CD14-positive monocyte (primary cell): ENCODE results near the gene CD44. TPM values are rescaled to one million over a fixed set of nuclear protein-coding genes. Genes with fewer than 3 reads are reported as not detected.

ENCODE experiments used
- DNase-seq, 3 donors: peaks; one replicate each; pipeline ENCODE4 v3.0.0-alpha.2; 2011 to 2022
- H2AFZ ChIP-seq: 2 replicates; pipeline ENCODE4 v1.6.0; 2012; ENCODE audit warnings: mild to moderate bottlenecking, low read depth, low read length, inconsistent platforms; ENCODE audit not compliant: insufficient read depth, poor library complexity, severe bottlenecking
- H3K27ac ChIP-seq, 2 donors: 1 replicate in 1 of 2; 2 replicates in 1 of 2; pipeline ENCODE4 v1.5.1; 2012 to 2013; ENCODE audit warnings: low read length in 2 of 2, control low read depth in 1 of 2, inconsistent platforms in 1 of 2, low read depth in 1 of 2, mild to moderate bottlenecking in 1 of 2
- H3K27me3 ChIP-seq, 2 donors: one replicate each; pipeline versions ENCODE4 v1.6.0 to v1.6.1; 2011 to 2013; ENCODE audit warnings: low read length in 2 of 2; ENCODE audit not compliant: control insufficient read depth in 2 of 2, insufficient read depth in 2 of 2
- H3K36me3 ChIP-seq, 2 donors: replicated peaks in 1 of 2; 1 replicate in 1 of 2; 2 replicates in 1 of 2; pipeline versions ENCODE4 v1.5.1 to v1.6.1; 2012 to 2013; ENCODE audit warnings: low read length in 2 of 2, control low read depth in 1 of 2, inconsistent platforms in 1 of 2, mild to moderate bottlenecking in 1 of 2; ENCODE audit not compliant: insufficient read depth in 2 of 2, control insufficient read depth in 1 of 2
- H3K4me1 ChIP-seq, 2 donors: 1 replicate in 1 of 2; 2 replicates in 1 of 2; pipeline versions ENCODE4 v1.5.1 to v1.6.1; 2012 to 2013; ENCODE audit warnings: low read length in 2 of 2, control low read depth in 1 of 2, inconsistent platforms in 1 of 2, mild to moderate bottlenecking in 1 of 2, moderate library complexity in 1 of 2; ENCODE audit not compliant: insufficient read depth in 2 of 2, control insufficient read depth in 1 of 2
- H3K4me2 ChIP-seq: replicated peaks from 2 replicates; pipeline ENCODE3; 2012; ENCODE audit warnings: low read length, moderate library complexity, mild to moderate bottlenecking; ENCODE audit not compliant: poor library complexity, severe bottlenecking; ENCODE audit errors: extremely low read depth
- H3K4me3 ChIP-seq, 3 experiments: fragments of 200-600 bp in 1 of 3; sonication (generic) in 1 of 3; replicated peaks in 1 of 3; 1 replicate in 2 of 3; 2 replicates in 1 of 3; pipeline ENCODE4 v1.5.1; 2011 to 2013; ENCODE audit warnings: low read length in 3 of 3, mild to moderate bottlenecking in 3 of 3, control low read depth in 2 of 3, low read depth in 2 of 3, inconsistent platforms in 1 of 3, moderate library complexity in 1 of 3
- H3K79me2 ChIP-seq: 2 replicates; pipeline ENCODE4 v1.6.0; 2012; ENCODE audit warnings: mild to moderate bottlenecking, control low read depth, inconsistent platforms, low read length, moderate library complexity; ENCODE audit not compliant: insufficient read depth
- H3K9ac ChIP-seq: 2 replicates; pipeline ENCODE4 v1.6.0; 2017; ENCODE audit warnings: low read length, mild to moderate bottlenecking; ENCODE audit not compliant: insufficient read depth, poor library complexity, severe bottlenecking
- H3K9me3 ChIP-seq, 2 donors: replicated peaks in 1 of 2; 1 replicate in 1 of 2; 2 replicates in 1 of 2; pipeline versions ENCODE4 v1.5.1 to v1.6.1; 2012 to 2013; ENCODE audit warnings: low read length in 2 of 2, control low read depth in 1 of 2; ENCODE audit not compliant: control insufficient read depth in 1 of 2, insufficient read depth in 1 of 2
- H4K20me1 ChIP-seq: 2 replicates; pipeline ENCODE4 v1.6.0; 2012; ENCODE audit warnings: mild to moderate bottlenecking, low read length, control low read depth, moderate library complexity; ENCODE audit not compliant: insufficient read depth
- H3K27ac Mint-ChIP-seq, 7 donors: one replicate each; pipeline ENCODE4 v1.8.0; 2020; ENCODE audit warnings: mild to moderate bottlenecking in 7 of 7, mixed read lengths in 7 of 7, moderate library complexity in 6 of 7, inconsistent platforms in 2 of 7
- H3K27me3 Mint-ChIP-seq, 3 donors: one replicate each; pipeline ENCODE4 v1.8.0; 2021 to 2022; ENCODE audit warnings: low read depth in 3 of 3, mild to moderate bottlenecking in 3 of 3, mixed read lengths in 3 of 3, moderate library complexity in 3 of 3, inconsistent platforms in 1 of 3
- H3K36me3 Mint-ChIP-seq, 2 donors: one replicate each; pipeline ENCODE4 v1.8.0; 2020; ENCODE audit warnings: mixed read lengths in 2 of 2, inconsistent platforms in 1 of 2, mild to moderate bottlenecking in 1 of 2
- H3K4me1 Mint-ChIP-seq: one replicate; pipeline ENCODE4 v1.8.0; 2020; ENCODE audit warnings: mild to moderate bottlenecking, mixed read lengths
- H3K4me3 Mint-ChIP-seq, 2 donors: one replicate each; pipeline ENCODE4 v1.8.0; 2020; ENCODE audit warnings: mild to moderate bottlenecking in 2 of 2, mixed read lengths in 2 of 2, moderate library complexity in 1 of 2
- H3K9me3 Mint-ChIP-seq, 7 donors: one replicate each; pipeline ENCODE4 v1.8.0; 2020 to 2022; ENCODE audit warnings: mixed read lengths in 7 of 7, mild to moderate bottlenecking in 6 of 7, moderate library complexity in 6 of 7, inconsistent platforms in 2 of 7
- CTCF ChIP-seq: fragments of 200-600 bp; IDR thresholded peaks from one replicate; pipeline ENCODE4 v1.8.0; 2022; ENCODE audit warnings: antibody characterized with exemption, mild to moderate bottlenecking
- WGBS: methylation state at CpG from one replicate; pipeline ENCODE4 v1.1.5; 2013; ENCODE audit warnings: missing lambda C conversion rate; ENCODE audit not compliant: insufficient coverage; 5-methylcytosine and 5-hydroxymethylcytosine counted together
- intact Hi-C, 2 donors: fragments of 100-400 bp; cut with micrococcal nuclease; formaldehyde crosslinking; loops; one replicate each; pipeline versions ENCODE4 v1.15.0 to v1.15.1; 2023
- polyA plus RNA-seq, 3 donors: library from polyadenylated mRNA; depleted of rRNA in 1 of 3; unstranded in 2 of 3; stranded (reverse) in 1 of 3; fragments of 300-500 nt in 2 of 3; fragments of >200 nt in 1 of 3; fragmentation: Illumina TruSeq in 2 of 3; gene quantifications; 1 replicate in 2 of 3; 2 replicates in 1 of 3; pipeline ENCODE4 v1.2.3, GENCODE V29; 2012 to 2021

The CD44 gene
- polyA plus RNA-seq, 3 donors, result 415 to 866 (median 531) TPM

GRCh38 chr11:35111161-35112055 is 27.6 kb upstream of the CD44 start:
- H3K36me3 ChIP-seq, result no peaks in the 10 kb centered on the region
- H3K27me3 ChIP-seq, result no peaks in the 10 kb centered on the region
- no peaks in the 10 kb centered on the region for H3K27me3 Mint-ChIP-seq
- TF ChIP-seq CTCF, result no peak
- peak overlapping the region; percentile 12 for H3K9ac ChIP-seq
- peak overlapping the region in 1 of 2 donors; percentile 76 for H3K4me3 Mint-ChIP-seq
- peak overlapping the region; percentile 81 to 94 (median 89) for H3K27ac Mint-ChIP-seq
- intact Hi-C loops, result no loop called here
- no CpG with 5 or more reads among the region's 4 CpGs for WGBS
- no peaks in the 10 kb centered on the region for H4K20me1 ChIP-seq
- peaks cover 54% of the 10 kb centered on the region for H3K4me1 Mint-ChIP-seq
- peaks cover 40 to 55% of the 10 kb centered on the region in 2 donors for H3K4me1 ChIP-seq
- no peaks in the 10 kb centered on the region for H3K79me2 ChIP-seq
- H2AFZ ChIP-seq, result peak overlapping the region; percentile 58
- H3K27ac ChIP-seq, result peak overlapping the region; percentile 23 to 78
- peak overlapping the region; percentile 53 for H3K4me2 ChIP-seq
- peak overlapping the region in 1 of 3 experiments; percentile 16 for H3K4me3 ChIP-seq
- H3K9me3 Mint-ChIP-seq, result peaks cover 4 to 8% (median 6%) of the 10 kb centered on the region in 7 donors
- DNase-seq, result peak; percentile 33 to 81 (median 69)
- H3K9me3 ChIP-seq, result no peaks in the 10 kb centered on the region
- H3K36me3 Mint-ChIP-seq, result peaks cover 4 to 6% of the 10 kb centered on the region in 2 donors

- WGBS, result 95% methylated on average over 4 of the region's 13 CpGs
- Histone ChIP-seq H3K4me2 (no peak overlapping the region), H3K27me3 (no peaks in the 10 kb centered on the region), H3K36me3 (no peaks in the 10 kb centered on the region), H3K9ac (no peak overlapping the region), H3K9me3 (no peaks in the 10 kb centered on the region), H3K4me1 (peaks cover 31 to 46% of the 10 kb centered on the region in 2 donors), H4K20me1 (no peaks in the 10 kb centered on the region), H3K4me3 (no peak overlapping the region), H3K27ac (no peak overlapping the region), H3K79me2 (no peaks in the 10 kb centered on the region), H2AFZ (no peak overlapping the region)
- peak overlapping the region in 2 of 7 donors; percentile 83 to 87 for H3K27ac Mint-ChIP-seq
- DNase-seq, result no peak
- intact Hi-C loops, result no loop called here
- TF ChIP-seq CTCF, result no peak
- H3K4me3 Mint-ChIP-seq, result no peak overlapping the region
- H3K36me3 Mint-ChIP-seq, result peaks cover 4 to 6% of the 10 kb centered on the region in 2 donors
- H3K4me1 Mint-ChIP-seq, result peaks cover 46% of the 10 kb centered on the region
- H3K9me3 Mint-ChIP-seq, result peaks cover 4 to 8% (median 6%) of the 10 kb centered on the region in 7 donors
- H3K27me3 Mint-ChIP-seq, result no peaks in the 10 kb centered on the region
These were observed 26.7 kb upstream of the CD44 start for GRCh38 chr11:35112056-35112845.
